RPMI7951 (cell line): ENCODE results near the gene TSC22D4. TPM values are rescaled to one million over a fixed set of nuclear protein-coding genes. Genes with fewer than 3 reads are reported as not detected.
A peak's percentile ranks its signal among the peaks of the same experiment; 100 is the strongest.
"Not testable (repeated sequence)": the region's sequence is repeated elsewhere in the genome, so short reads cannot be mapped to it uniquely, and the experiment has no call there.

Source experiments
- DNase-seq: peaks from one replicate; pipeline ENCODE4 v3.0.0-alpha.2; 2012; ENCODE audit warnings: low read depth
- total RNA-seq: library from RNA; depleted of rRNA; stranded (reverse); fragments of >200 nt; shearing (Covaris generic); gene quantifications from 2 replicates; pipeline ENCODE4 v1.2.3, GENCODE V29; 2014

Gene TSC22D4
- total RNA-seq, 1 experiment from 2014 or later: 12.5 TPM

GRCh38 chr7:100472854-100473499 lies 6.0 kb downstream of the TSC22D4 start:
- DNase-seq: no peak

- no peak for DNase-seq
These were observed 6.7 kb downstream of the TSC22D4 start for GRCh38 chr7:100472121-100472851.

- DNase-seq: no peak
These were observed 8.0 kb downstream of the TSC22D4 start for GRCh38 chr7:100471021-100471420.

GRCh38 chr7:100469227-100470044 lies 9.6 kb downstream of the TSC22D4 start:
- DNase-seq: peak; percentile 59

- no peak for DNase-seq
These were observed 11.2 kb downstream of the TSC22D4 start for GRCh38 chr7:100467638-100468373.

GRCh38 chr7:100466653-100467605 lies 12.1 kb downstream of the TSC22D4 start:
- DNase-seq: no peak

- DNase-seq: peak; percentile 69
These were observed 13.2 kb downstream of the TSC22D4 start for GRCh38 chr7:100465702-100466311.

GRCh38 chr7:100465299-100465698 lies 13.7 kb downstream of the TSC22D4 start:
- no peak for DNase-seq

GRCh38 chr7:100464791-100465190 lies 14.2 kb downstream of the TSC22D4 start:
- no peak for DNase-seq

- DNase-seq: no peak
These were observed 14.8 kb downstream of the TSC22D4 start, which contains the start of gene SPACDR for GRCh38 chr7:100464210-100464660. SPACDR (minus strand) TSS chr7:100464260; CDS start chr7:100464025, 235 bp downstream.

GRCh38 chr7:100457033-100457432 lies 22.0 kb downstream of the TSC22D4 start:
- no peak for DNase-seq

- no peak for DNase-seq
These were observed 22.5 kb downstream of the TSC22D4 start for GRCh38 chr7:100456562-100456961.

- no peak for DNase-seq
These were observed 23.8 kb downstream of the TSC22D4 start for GRCh38 chr7:100455206-100455605.

GRCh38 chr7:100453854-100454253 lies 25.2 kb downstream of the TSC22D4 start:
- not testable (repeated sequence) for DNase-seq

- DNase-seq: no peak
These were observed 26.5 kb downstream of the TSC22D4 start for GRCh38 chr7:100452513-100452912.

- no peak for DNase-seq
These were observed 29.7 kb downstream of the TSC22D4 start for GRCh38 chr7:100449190-100449795.

- DNase-seq: not testable (repeated sequence)
These were observed 31.7 kb downstream of the TSC22D4 start for GRCh38 chr7:100447363-100447762.

GRCh38 chr7:100446040-100446439 lies 33.0 kb downstream of the TSC22D4 start:
- no peak for DNase-seq
